NK-92 (cell line): ENCODE data around the gene CTSK.

Experiments used
- DNase-seq: peaks from one replicate; lab custom pipeline; 2025; ENCODE audit not compliant: unreplicated experiment; lab: John Stamatoyannopoulos, UW

The CTSK gene

GRCh38 chr1:150763018-150763417 is 45.0 kb downstream of the CTSK start:
- no peak for DNase-seq

- DNase-seq: no peak
Observed at GRCh38 chr1:150762552-150762951, 45.5 kb downstream of the CTSK start.

- no peak for DNase-seq
Observed at GRCh38 chr1:150761801-150762200, 46.3 kb downstream of the CTSK start.

- no peak for DNase-seq
Observed at GRCh38 chr1:150760013-150760412, 48.0 kb downstream of the CTSK start.

- no peak for DNase-seq
Observed at GRCh38 chr1:150753416-150753815, 54.6 kb downstream of the CTSK start.

- DNase-seq: no peak
Observed at GRCh38 chr1:150751443-150751842, 56.6 kb downstream of the CTSK start.

GRCh38 chr1:150749720-150750311 is 58.2 kb downstream of the CTSK start:
- no peak for DNase-seq

- DNase-seq: no peak
Observed at GRCh38 chr1:150748878-150749719, 59.0 kb downstream of the CTSK start.
